Vein endothelial cell (primary cell): ENCODE measurements around the gene NHERF2. TPM values are rescaled to one million over a fixed set of nuclear protein-coding genes. Genes with fewer than 3 reads are reported as not detected.

Source experiments
- small RNA-seq: library from RNA; depleted of rRNA; stranded (forward); fragments of <200 nt; gene quantifications from one replicate; pipeline ENCODE3, GENCODE V24; 2012
- total RNA-seq: library from RNA; depleted of rRNA; stranded (reverse); fragments of >200 nt; gene quantifications from 2 replicates; pipeline ENCODE4 v1.2.3, GENCODE V29; 2012

NHERF2 gene
- total RNA-seq: 40.5 and 82.0 TPM in 2 replicates

DNA sequence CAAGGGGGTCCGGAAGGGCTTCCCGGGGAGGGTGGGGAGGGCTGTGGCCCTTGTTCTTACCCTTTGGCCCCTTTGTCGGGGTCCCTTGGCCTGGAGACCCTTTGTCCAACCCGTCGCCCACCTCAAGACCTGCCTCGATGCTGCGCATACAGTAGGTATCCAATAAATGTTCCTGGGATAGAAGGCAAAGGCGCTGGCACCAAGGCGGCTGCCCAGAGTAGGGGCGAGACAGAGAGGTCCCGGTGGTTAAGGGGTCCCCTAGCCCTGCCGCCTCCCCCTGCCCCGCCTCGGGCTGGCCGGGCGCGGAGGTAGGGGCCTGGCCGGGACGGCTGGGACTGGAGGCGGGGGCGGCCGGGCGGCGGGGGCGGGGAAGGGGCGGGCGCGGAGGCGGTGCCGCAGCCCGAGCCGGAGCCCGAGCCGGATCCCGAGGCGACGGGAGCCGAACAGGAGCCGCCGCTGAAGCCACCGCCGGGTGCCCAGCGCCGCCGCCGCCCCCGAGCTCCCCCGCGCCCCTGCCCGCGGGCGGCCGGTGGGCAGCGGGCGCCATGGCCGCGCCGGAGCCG, at the start of gene NHERF2:
Gene NHERF2 (plus strand): TSS at position 442 of the 563 bp plus-strand sequence. CDS start 104 bp downstream, at position 546.

GRCh38 chr16:1981398-1981836, 45.3 kb upstream of the NHERF2 start, which contains the start of gene NOXO1:
Gene NOXO1, minus strand, starts transcription at chr16:1981469. Its CDS starts 290 bp downstream, at chr16:1981179.

GRCh38 chr16:1983544-1984346, 43.0 kb upstream of the NHERF2 start, which contains the start of gene GFER:
Gene GFER, plus strand, starts transcription at chr16:1984193. Its CDS starts 26 bp downstream, at chr16:1984219.

DNA sequence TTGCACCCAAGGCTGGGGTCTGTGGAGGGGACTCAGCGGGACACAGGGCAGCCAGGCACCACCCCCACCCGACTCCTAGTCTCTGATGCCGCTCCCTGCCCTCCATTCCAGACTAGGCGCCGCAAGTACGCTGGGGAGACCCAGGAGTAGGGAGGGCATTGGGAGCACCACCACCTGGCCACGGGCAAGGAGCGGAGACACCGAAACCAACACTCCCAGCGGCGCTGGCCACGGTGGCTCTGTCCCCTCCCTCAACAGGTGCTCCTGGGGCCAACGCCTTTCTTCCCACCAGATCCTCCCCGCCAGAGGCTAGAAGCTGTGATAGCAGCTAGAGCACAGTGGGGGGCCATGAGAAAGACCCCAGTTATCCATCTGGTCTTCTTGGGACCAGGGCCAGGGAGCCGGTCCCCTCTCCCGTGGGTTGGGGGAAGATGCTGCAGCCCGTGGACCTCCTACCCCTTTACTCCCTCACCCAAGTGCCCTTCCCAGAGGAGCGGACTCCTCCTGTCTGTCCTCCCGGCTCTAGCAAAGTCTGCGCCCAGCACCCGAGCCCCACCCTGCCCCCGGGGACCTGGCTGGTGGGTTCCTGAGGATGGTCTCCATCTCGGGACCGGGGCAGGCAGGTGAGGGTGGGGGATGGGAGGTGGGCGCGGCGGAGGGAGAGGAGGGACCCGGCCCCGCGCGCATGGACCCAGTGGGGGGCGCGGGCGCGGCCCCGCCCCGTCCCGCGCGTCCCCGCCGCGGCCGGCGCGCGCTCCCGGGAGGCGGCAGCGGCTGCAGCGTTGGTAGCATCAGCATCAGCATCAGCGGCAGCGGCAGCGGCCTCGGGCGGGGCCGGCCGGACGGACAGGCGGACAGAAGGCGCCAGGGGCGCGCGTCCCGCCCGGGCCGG, 37.2 kb upstream of the NHERF2 start, which contains the start of gene SYNGR3:
Gene SYNGR3 (plus strand): TSS at position 762 of the 892 bp plus-strand sequence. CDS start 133 bp downstream, outside the sequence.

GRCh38 chr16:2009791-2010510, 16.8 kb upstream of the NHERF2 start, which contains the start of gene ZNF598:
Gene ZNF598, minus strand, starts transcription at chr16:2009821.

DNA sequence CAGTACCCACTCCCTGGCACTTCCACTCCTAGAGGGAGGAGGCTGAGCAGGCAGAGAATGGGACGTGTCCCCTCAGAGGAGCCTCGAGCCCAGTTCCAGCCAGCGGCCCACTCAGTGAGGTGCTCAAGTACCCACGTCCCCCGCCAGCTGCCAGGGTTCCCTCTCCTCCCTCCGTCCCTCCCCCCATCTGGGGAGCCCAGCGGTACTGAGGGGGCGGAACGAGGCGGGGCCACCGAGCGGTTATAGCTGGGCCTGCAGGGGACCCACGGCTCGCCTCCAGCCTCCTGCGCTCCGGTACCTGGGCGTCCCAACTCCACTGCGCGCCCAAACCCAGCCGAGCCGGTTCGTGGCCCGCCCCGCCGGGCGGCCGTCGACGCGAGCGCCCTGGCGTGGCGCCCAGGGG, 7.2 kb upstream of the NHERF2 start, which contains the start of gene NPW:
Gene NPW (plus strand): TSS at position 268 of the 403 bp plus-strand sequence.

DNA sequence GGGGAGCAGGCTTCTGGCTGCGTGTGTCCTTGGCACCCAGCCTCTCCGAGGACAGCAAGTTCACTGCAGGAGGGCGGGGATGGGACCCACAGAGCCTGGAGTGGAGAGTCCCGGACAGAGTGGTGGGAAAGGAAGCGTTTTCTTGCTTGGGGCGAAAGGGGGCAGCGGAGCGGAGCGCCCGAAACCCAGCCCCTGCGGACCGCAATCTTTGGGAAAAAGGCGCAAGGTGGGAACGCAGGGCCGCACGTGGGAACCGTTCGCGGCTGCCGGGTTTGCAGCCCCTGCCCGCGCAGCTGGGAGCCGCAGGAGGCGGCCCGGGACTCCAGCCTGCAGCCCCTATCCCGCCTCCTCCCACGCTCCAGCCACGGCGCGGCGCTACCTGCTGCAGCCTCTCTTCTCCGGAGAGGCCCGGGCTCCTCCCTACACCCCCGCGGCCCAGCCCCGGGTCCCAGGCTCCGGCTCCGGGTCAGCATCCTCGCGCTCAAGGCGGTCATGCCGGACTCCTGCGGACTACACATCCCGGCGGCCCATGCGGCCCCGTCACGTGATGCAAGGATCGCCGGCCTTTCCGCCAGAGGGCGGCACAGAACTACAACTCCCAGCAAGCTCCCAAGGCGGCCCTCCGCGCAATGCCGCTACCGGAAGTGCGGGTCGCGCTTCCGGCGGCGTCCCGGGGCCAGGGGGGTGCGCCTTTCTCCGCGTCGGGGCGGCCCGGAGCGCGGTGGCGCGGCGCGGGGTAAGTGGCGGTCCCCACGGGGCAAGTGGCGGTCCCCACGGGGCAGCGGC, 20.8 kb downstream of the NHERF2 start, which contains the start of the genes NTHL1 and TSC2:
Gene NTHL1 (minus strand): TSS at position 505 of the 786 bp plus-strand sequence. CDS start 11 bp downstream, at position 494.
Gene TSC2 (plus strand): TSS at position 656 of the 786 bp plus-strand sequence. CDS start 631 bp downstream, outside the sequence.

Small RNA genes lying within 50 kb of the gene (small RNA-seq; reads per million reads assigned to genes)
- not detected for gene RN7SL219P

Other genes with a start within 250 kb of the NHERF2 start
- 38.2 and 48.7 TPM in 2 replicates for gene SPSB3, start 244.3 kb upstream of the NHERF2 start, total RNA-seq
- 90.8 and 92.0 TPM in 2 replicates for gene NUBP2, start 243.9 kb upstream of the NHERF2 start, total RNA-seq
- gene IGFALS, start 233.2 kb upstream of the NHERF2 start, total RNA-seq: not detected in 2 replicates
- gene HAGH, start 200.1 kb upstream of the NHERF2 start, total RNA-seq: 50.9 and 62.7 TPM in 2 replicates
- 76.4 and 86.2 TPM in 2 replicates for gene FAHD1, start 199.7 kb upstream of the NHERF2 start, total RNA-seq
- gene MEIOB, start 154.7 kb upstream of the NHERF2 start, total RNA-seq: not detected in 2 replicates
- gene HS3ST6, start 108.5 kb upstream of the NHERF2 start, total RNA-seq: not detected in 2 replicates
- 20.5 and 21.6 TPM in 2 replicates for gene MSRB1, start 83.7 kb upstream of the NHERF2 start, total RNA-seq
- not detected in 2 replicates for gene RPL3L, start 72.2 kb upstream of the NHERF2 start, total RNA-seq
- gene NDUFB10, start 67.4 kb upstream of the NHERF2 start, total RNA-seq: 118 and 137 TPM in 2 replicates
- 2,303 and 3,069 TPM in 2 replicates for gene RPS2, start 62.1 kb upstream of the NHERF2 start, total RNA-seq
- not detected in 2 replicates for gene RNF151, start 60.0 kb upstream of the NHERF2 start, total RNA-seq
- gene TBL3, start 54.8 kb upstream of the NHERF2 start, total RNA-seq: 45.9 and 54.2 TPM in 2 replicates
- 0.33 TPM in 1 of 2 replicates, not detected in the other for gene NOXO1, start 45.4 kb upstream of the NHERF2 start, total RNA-seq
- 11.9 and 15.7 TPM in 2 replicates for gene GFER, start 42.7 kb upstream of the NHERF2 start, total RNA-seq
- gene SYNGR3, start 36.9 kb upstream of the NHERF2 start, total RNA-seq: 1.9 and 6.9 TPM in 2 replicates
- gene ZNF598, start 17.1 kb upstream of the NHERF2 start, total RNA-seq: 29.7 and 33.1 TPM in 2 replicates
- 0.98 and 1.1 TPM in 2 replicates for gene NPW, start 7.1 kb upstream of the NHERF2 start, total RNA-seq
- gene NTHL1, start 20.9 kb downstream of the NHERF2 start, total RNA-seq: 17.9 and 28.1 TPM in 2 replicates
- gene TSC2, start 21.1 kb downstream of the NHERF2 start, total RNA-seq: 67.1 and 86.9 TPM in 2 replicates
- gene PKD1, start 109.0 kb downstream of the NHERF2 start, total RNA-seq: 64.7 and 80.0 TPM in 2 replicates
- gene RAB26, start 121.7 kb downstream of the NHERF2 start, total RNA-seq: 0.65 and 0.86 TPM in 2 replicates
- 117 and 169 TPM in 2 replicates for gene TRAF7, start 128.9 kb downstream of the NHERF2 start, total RNA-seq
- under 0.01 TPM in 2 replicates for gene CASKIN1, start 169.7 kb downstream of the NHERF2 start, total RNA-seq
- gene MLST8, start 178.6 kb downstream of the NHERF2 start, total RNA-seq: 36.4 and 40.5 TPM in 2 replicates
- gene BRICD5, start 184.0 kb downstream of the NHERF2 start, total RNA-seq: 0.98 and 2.1 TPM in 2 replicates
- 20.3 and 21.9 TPM in 2 replicates for gene PGP, start 187.9 kb downstream of the NHERF2 start, total RNA-seq
- 31.4 and 35.3 TPM in 2 replicates for gene E4F1, start 196.7 kb downstream of the NHERF2 start, total RNA-seq
- gene DNASE1L2, start 209.5 kb downstream of the NHERF2 start, total RNA-seq: 0.65 and 0.67 TPM in 2 replicates
- gene ECI1, start 224.7 kb downstream of the NHERF2 start, total RNA-seq: 20.8 and 28.4 TPM in 2 replicates
- 144 and 178 TPM in 2 replicates for gene RNPS1, start 241.2 kb downstream of the NHERF2 start, total RNA-seq